ENCODE measurements around the gene ITGB1BP1.
A peak's percentile ranks its signal among the peaks of the same experiment; 100 is the strongest.

The ITGB1BP1 gene, protein sequence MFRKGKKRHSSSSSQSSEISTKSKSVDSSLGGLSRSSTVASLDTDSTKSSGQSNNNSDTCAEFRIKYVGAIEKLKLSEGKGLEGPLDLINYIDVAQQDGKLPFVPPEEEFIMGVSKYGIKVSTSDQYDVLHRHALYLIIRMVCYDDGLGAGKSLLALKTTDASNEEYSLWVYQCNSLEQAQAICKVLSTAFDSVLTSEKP

GRCh38 chr2:9423100-9423921 lies at the start of gene ITGB1BP1, which contains the start of gene CPSF3:
Gene ITGB1BP1 (minus strand): TSS chr2:9423528. CDS start chr2:9418697, 4,831 bp downstream.
Gene CPSF3 (plus strand): TSS chr2:9423654. CDS start chr2:9423774, 120 bp downstream.
- DNase-seq: peak; percentile 86 to 92 (median 88)

DNA sequence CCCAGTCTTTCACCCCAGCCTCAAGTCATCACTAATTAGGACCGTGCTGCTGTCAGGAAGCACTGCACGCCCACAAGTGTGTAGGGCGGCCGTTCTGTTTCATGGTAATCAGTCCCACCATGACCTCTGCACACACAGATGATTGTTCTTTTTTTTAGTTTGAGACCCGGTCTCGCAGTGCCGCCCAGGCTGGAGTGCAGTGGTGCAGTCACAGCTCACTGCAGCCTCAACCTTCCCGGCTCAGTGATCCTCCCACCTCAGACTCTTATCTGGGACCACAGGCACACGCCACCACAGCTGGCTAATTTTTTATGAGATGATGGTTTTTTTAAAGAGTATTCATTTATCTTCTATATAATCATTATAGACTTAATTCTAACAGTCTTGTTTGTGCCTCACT lies 49.2 kb upstream of the ITGB1BP1 start:
- no peak for DNase-seq

DNA sequence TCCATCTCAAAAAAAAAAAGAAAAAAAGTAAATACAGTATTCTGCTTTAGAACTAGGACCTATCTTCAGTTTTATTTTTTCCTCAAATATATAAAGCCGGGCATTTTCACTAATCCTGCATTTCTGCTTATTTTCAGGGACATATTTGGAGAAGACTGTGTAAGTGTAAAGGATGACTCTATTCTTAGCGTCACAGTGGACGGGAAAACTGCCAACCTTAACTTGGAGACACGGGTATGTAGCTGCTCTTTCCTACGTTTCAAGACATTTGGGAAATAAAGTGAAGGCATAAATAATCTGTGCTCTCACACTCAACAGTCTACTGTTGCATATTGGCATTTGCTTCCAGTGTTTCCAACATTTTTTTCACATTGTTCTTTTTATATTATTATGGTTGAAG lies 47.9 kb upstream of the ITGB1BP1 start:
- no peak for DNase-seq

DNA sequence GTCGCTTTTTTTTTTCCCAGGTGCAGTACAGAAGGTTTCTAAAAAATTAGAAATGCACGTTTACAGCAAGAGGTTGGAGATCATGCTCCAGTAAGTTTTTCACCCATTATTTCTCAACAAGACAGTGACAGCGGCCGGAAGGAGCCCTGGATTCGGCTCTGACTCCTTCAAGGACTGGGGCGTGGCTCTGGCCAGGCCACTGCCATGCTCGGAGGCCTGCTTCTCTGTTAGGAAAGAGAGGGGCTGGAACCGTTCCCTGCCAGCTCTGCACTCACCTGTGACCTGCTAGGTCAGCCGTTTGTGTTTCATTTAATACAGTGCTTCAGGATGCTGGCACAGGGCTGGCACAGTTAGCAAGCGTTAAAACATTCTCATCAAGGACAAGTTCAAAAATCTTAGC lies 44.4 kb upstream of the ITGB1BP1 start:
- no peak for DNase-seq

DNA sequence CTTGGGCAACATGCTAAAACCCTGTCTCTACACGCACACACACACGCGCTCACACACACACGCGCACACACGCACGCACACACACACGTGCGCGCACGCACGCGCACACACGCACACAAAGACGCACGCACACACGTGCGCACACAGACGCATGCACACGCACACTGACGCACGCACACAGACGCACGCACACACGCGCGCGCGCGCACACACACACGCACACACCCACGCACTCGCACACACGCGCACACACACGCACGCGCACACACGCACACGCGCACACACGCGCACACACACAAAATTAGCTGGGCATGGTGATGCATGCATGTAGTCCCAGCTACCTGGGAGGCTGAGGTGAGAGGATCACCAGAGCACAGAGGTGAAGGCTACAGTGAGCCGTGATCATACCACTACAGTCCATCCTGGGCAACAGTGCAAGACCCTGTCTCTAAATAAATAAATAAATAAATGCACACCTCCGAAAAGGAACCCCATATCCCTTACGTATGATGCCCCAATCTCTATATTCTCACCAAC lies 42.9 kb upstream of the ITGB1BP1 start:
- DNase-seq: no peak

GRCh38 chr2:9465170-9465569 lies 41.8 kb upstream of the ITGB1BP1 start:
- no peak for DNase-seq

DNA sequence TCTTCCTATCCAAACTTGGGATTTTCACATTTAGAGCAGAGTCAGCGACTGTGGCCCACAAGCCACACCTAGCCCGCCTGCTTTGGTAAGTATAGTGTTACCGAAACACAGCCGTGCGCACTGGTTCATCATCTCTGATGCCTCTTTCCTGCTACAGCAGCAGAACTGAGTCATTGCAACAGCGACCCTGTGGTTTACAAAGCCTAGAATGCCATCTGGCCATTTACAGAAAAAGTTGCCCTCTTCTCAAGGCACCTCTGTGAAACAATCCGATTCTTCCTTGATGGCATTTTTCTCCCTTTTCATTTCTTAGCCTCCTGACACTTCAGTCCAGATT lies 40.3 kb upstream of the ITGB1BP1 start:
- no peak for DNase-seq

- no peak for DNase-seq
Measured at GRCh38 chr2:9462886-9463697, 39.8 kb upstream of the ITGB1BP1 start.

- DNase-seq: no peak
Measured at GRCh38 chr2:9462313-9462712, 39.0 kb upstream of the ITGB1BP1 start.

DNA sequence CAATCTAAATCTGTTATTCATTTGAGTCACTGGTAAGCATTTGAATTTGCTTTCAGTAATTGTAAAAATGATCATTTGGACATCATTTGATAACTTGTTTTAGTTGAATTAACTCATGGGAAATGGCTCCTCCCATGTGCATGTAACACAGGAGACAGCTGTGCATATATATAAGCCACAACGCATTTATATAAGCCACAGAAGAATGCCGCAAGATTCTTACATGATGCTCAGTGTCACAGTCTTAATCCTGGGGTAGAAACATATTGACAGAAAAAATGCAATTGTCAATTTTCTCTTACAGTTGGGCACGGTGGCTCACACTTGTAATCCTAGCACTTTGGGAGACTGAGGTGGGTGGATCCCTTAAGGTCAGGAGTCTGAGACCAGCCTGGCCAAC lies 37.8 kb upstream of the ITGB1BP1 start:
- no peak for DNase-seq

- DNase-seq: no peak
Measured at GRCh38 chr2:9460441-9461017, 37.2 kb upstream of the ITGB1BP1 start.

DNA sequence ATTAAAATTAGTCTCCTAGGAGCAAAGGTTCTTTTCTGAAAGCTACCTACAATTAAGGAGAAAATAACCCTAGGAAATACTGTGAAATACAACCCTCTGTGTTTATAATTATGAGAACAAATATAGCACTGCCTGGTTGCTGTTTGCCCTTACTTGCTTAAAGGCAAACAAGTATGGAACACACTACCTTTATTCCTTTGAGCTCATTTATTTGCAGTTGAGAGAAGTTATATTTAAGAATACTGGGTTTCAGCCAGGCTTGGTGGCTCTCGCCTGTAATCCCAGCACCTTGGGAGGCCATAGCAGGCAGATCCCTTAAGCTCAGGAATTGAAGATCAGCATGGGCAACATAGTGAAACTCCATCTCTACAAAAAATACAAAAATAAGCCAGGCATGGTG lies 27.9 kb upstream of the ITGB1BP1 start:
- DNase-seq: no peak

- no peak for DNase-seq
Measured at GRCh38 chr2:9445089-9445488, 21.8 kb upstream of the ITGB1BP1 start.

DNA sequence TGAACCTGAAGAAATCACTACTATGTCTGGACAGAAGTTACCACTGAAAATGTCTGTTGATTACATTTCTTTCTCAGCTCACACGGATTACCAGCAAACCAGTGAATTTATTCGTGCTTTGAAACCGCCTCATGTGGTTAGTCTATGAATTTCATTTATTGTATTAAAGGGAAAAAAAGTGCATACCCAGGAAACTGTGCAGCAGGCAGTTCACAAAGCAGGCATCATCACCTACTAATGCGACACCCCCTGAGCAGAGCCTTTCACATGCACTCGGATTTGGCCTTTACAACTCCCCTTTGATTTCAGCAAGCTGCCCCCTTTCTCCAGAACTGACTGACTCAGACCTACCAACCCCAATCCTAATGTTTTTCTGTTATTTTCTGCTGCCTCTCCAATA lies 20.2 kb upstream of the ITGB1BP1 start:
- no peak for DNase-seq

GRCh38 chr2:9441556-9441955 lies 18.2 kb upstream of the ITGB1BP1 start:
- no peak for DNase-seq

GRCh38 chr2:9440058-9440727 lies 16.9 kb upstream of the ITGB1BP1 start:
- no peak for DNase-seq

GRCh38 chr2:9439536-9439935 lies 16.2 kb upstream of the ITGB1BP1 start:
- no peak for DNase-seq

DNA sequence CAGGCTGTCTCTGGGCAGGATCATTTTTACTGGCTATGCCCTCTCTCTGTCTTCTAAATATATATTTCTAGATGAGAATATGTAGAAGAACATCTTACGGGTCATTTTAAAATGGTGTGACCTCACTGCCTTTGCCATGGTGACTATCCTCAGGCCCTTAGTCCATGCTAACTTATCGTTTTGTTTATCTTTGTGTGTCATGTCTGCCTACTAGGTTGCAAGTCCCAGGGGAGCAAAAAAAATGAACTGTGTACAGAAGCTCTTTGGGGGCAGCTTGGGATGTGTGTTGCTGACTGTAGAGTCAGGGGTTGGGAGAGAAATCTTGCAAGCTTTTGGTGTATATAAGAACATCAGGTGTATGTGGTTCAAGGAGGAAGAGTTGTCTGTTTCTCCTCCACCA lies 11.2 kb upstream of the ITGB1BP1 start:
- no peak for DNase-seq

GRCh38 chr2:9430316-9431293 lies 7.3 kb upstream of the ITGB1BP1 start:
- DNase-seq: no peak

DNA sequence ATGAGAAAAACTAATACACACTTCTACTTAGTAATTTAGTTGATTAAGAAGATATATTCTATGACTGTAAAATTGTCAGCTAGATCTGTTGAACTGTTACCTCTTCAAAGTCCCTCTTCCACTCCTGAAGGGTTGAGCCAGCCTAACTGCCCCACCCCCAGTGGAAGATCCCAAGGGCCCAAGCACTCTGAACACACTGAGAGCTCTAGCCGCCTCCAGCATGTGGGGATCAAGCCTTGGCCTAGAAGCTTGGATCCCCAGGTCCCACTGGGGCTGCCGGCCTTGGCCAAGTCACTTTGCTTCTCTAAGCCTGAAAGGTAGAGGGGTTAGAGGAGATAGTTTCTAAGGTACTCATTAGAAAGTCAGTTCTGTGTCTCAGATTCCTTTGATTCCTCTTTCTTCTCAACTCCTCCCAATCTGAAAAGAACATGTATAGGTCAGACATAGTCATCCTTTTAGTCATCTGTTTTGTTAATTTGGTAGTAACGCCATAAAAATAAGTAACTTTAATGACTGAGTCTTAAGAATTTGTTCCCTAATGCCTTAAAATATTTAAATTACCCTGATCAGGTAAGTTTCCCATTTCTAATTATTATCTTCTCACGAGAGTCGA lies 5.7 kb upstream of the ITGB1BP1 start:
- no peak for DNase-seq
